NB4 (cell line): Measurements from ENCODE around the gene TACC2.

Experiments used
- DNase-seq: peaks from one replicate; pipeline ENCODE4 v3.0.0; 2010; ENCODE audit warnings: low read depth
- H3K4me3 ChIP-seq: one replicate; pipeline ENCODE4 v1.5.1; 2011; ENCODE audit warnings: mild to moderate bottlenecking, low read depth, low read length, moderate library complexity
- CTCF ChIP-seq: IDR thresholded peaks from one replicate; pipeline ENCODE4 v1.5.1; 2012; ENCODE audit warnings: low read depth, low read length
- MAX ChIP-seq: IDR thresholded peaks from 2 replicates; pipeline ENCODE4 v1.6.1; 2011; ENCODE audit warnings: low read depth, low read length
- MYC ChIP-seq: IDR thresholded peaks from 2 replicates; pipeline ENCODE4 v1.6.1; 2011; ENCODE audit warnings: low read depth, low read length
- POLR2A ChIP-seq: IDR thresholded peaks from 2 replicates; pipeline ENCODE4 v1.6.1; 2011; ENCODE audit warnings: mild to moderate bottlenecking; ENCODE audit not compliant: insufficient read length; ENCODE audit errors: extremely low read depth

The TACC2 gene

GRCh38 chr10:122237331-122237990, 248.5 kb downstream of the TACC2 start:
- H3K4me3 ChIP-seq: no peak overlapping the region
- DNase-seq: no peak
- TF ChIP-seq MYC (no peak), CTCF (no peak), POLR2A (no peak), MAX (no peak)

- H3K4me3 ChIP-seq: no peak overlapping the region
- peak; percentile 25 for DNase-seq
- TF ChIP-seq MYC: no peak
- TF ChIP-seq CTCF: no peak
- no peak for TF ChIP-seq POLR2A
- no peak for TF ChIP-seq MAX
Observed at GRCh38 chr10:122239578-122240257, 250.8 kb downstream of the TACC2 start.

GRCh38 chr10:122240401-122240800, 251.4 kb downstream of the TACC2 start:
- DNase-seq: no peak
- H3K4me3 ChIP-seq: no peak overlapping the region
- TF ChIP-seq MAX: no peak
- no peak for TF ChIP-seq CTCF
- no peak for TF ChIP-seq POLR2A
- TF ChIP-seq MYC: no peak

- DNase-seq: no peak
- H3K4me3 ChIP-seq: no peak overlapping the region
- TF ChIP-seq CTCF: no peak
- no peak for TF ChIP-seq MYC
- no peak for TF ChIP-seq POLR2A
- TF ChIP-seq MAX: no peak
Observed at GRCh38 chr10:122241836-122242235, 252.9 kb downstream of the TACC2 start.

GRCh38 chr10:122243550-122243949, 254.6 kb downstream of the TACC2 start:
- H3K4me3 ChIP-seq: no peak overlapping the region
- no peak for TF ChIP-seq MAX
- no peak for TF ChIP-seq POLR2A
- no peak for TF ChIP-seq MYC
- TF ChIP-seq CTCF: no peak
- no peak for DNase-seq
